ENCODE results near the gene AK5. TPM values are rescaled to one million over a fixed set of nuclear protein-coding genes. Genes with fewer than 3 reads are reported as not detected.

AK5 gene
- total RNA-seq, 1 donor from 2014 or later, result 4.8 TPM

DNA sequence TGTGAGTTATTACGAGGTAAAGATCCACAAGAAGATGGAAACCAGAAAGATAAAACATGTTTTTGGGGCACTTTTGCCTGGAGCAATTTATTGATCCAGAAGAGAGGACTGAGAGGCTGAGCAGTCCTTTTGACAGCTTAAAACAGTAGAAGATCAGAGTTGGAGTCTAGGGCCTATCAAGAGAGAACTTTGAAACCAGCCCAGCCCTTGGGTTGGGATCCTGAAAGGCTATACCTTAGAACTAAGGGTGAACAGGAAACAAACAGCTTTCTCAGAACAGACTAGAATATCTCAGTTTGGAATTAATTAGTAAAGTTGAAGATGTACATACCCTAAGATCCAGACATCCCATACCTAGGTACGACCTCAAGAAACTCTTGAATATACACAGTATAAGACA, 311.1 kb downstream of the AK5 start:
- no peak for DNase-seq

DNA sequence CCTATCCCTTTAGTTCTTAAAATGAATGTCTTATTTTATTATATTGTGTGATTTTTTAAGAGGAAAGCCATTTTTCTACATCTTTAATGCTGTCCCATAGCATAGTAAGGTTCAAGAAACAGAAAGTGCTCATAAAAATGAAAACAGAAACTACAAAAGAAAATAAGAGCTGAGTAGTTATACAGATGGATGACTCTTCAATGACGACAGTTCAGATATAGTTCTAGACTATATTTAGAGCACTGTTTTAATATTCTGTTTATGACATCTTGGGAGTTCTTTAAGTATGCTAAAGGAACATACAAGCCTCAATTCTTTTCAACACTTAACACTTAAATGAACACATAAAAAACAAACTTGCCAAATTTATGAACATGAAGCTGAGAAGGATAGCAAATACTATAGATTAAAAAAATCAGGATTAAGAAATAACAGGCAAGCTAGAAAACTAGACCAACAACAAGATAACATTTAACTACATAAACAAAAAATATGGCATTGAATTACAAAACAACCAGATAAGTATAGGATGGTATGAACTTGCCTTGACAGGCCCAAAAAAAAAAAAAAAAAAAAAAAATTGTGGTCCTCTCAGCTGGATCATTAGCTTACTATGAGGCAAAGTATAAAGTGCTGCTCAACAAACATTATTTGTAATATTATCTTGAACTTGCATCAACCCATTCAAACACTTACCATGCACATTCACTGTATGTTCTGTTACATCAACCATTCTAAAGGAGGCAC, 312.7 kb downstream of the AK5 start:
- DNase-seq, result no peak

DNA sequence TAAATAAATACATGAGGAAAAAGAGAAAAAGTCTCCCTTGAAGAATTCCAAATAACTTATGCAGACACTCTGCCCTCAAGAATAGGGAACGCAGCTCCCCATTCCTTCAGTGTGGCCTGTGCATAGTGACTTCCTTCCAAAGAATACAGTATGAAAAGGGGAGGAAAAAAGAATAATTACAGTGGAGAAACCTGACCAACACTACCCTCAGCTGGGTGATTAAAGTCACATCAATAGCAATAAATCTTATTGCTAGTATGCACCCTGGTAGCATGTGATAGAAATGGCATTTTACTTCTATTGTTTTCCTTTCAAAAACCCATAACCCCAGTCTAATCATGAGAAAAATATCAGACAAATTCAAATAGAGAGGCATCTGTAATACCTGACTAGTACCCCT, 315.5 kb downstream of the AK5 start:
- DNase-seq, result no peak

DNA sequence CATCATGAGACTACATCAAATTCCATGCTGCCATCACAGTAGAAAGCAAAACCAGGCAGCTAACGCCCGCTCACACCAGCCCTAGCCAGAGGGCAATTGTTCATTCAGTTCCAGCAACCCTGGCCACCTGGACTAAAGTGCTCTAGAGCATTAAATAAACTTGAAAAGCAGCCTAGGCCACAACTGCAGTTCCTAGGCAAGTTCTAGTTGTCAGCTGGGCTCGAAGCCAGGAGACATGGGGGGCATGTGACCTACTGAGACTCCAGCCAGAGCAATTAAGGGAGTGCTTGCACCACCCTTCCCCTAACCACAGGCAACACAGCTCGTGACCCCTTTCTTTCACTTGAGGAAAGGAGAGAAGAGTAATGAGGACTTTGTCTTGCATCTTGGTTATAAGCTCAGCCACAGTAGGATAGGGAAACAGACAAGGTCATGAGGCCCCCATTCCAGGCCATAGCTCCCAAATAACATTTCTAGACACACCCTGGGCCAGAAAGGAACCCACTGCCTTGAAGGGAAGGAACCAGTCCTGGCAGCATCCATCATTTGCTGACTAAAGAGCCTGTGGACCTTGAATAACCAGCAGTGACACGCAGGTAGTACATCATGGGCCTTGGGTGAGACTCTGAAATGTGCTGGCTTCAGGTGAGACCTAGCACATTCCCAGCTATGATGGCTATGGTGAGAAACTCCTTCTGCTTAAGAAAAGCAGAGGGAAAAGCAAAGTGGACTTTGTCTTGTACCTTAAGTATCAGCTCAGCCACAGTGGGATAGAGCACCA, 323.6 kb downstream of the AK5 start:
- DNase-seq, result no peak

DNA sequence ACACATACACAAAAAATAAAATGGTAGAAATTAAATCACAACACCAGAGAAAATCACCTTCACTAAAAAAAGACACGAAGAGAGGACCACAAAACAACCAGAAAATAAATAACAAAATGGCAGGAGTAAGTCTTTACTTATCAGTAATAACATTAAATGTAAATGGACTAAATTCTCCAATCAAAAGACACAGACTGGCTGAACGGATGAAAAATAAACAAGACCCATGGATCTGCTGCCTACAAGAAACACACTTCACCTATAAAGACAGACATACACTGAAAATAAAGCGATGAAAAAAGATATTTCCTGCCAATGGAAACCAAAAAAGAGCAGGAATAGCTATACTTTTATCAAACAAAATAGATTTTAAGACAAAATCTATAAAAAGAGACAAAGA, 327.1 kb downstream of the AK5 start:
- no peak for DNase-seq

Small RNAs within 50 kb of the gene (small RNA-seq; reads per million reads assigned to genes)
- gene RNU7-8P (ENCODE audit: low replicate concordance), result not detected

Other genes starting within 250 kb of the AK5 start
- gene PIGK, start 62.6 kb upstream of the AK5 start, total RNA-seq, result 32.7 TPM